ENCODE data around the gene PPP1R14C.

The PPP1R14C gene

DNA sequence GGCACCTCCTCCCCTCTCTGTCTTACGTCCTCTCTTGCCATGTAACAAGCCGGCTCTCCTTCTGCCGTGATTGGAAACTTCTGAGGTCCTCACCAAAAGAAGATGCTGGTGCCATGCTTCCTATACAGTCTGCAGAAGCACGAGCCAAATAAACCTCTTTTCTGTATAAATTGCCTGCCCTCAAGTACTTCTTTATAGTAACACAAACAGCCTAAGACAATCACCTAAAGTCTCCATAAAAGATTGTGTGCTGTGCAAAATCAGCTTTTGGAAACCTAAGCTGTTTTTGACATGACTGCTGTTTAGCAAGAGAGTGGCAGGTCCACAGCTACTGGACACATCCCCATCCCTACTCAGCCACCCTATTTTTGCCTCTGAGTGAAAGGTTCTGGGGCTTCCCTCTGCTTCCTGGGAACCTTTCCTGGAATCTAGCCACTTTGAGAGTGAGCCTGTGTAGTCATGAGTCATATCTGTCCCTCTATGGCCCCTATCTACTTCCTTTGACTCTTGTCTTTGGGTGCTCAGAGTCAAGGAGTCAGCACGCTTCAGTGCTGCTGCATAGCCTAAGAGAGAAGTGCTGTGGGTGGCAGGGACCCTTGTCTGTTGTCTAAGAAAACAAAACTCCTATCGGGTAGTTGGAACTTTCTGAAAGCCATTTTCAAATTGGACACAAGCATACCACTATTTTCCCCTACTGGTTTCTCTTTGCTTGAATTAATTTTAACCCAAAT lies 110.0 kb downstream of the PPP1R14C start:
- DNase-seq: no peak

DNA sequence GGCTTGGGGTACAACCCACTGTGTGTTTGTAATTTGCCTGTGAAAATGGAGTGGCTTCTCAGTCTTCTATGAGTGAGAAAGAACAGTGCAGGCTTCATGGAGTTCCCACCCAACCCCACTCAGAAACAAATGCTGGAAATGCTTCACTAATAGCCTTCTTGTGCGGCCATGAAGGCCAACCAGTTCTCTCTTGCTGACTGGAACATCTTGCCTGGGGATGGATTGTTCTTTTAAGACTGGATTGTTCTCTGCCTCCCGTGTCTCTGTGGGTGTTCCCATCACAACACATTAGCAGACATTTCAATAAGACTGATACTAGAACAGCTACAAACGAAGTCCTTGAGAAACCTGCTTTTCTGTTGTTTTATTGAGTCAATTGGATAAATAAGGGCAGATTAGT lies 110.6 kb downstream of the PPP1R14C start:
- no peak for DNase-seq

DNA sequence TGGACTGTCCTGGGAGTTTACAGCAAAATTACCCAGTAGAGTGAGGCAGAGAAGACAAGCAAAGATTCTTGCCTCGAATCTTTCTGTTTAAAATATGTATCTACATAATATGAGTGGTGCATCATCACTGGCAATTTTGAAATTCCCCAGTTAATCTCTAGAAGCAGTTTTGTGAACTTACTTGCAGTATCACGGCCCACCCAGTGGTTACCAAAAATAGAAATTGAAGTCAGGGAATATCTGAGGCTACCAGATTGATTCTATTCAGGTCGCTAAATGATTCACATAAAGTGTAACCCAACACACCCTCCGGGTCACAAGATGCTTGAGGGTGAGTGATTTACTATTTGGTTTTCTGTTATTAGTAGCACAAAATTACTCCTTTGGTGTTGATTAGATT lies 111.9 kb downstream of the PPP1R14C start:
- DNase-seq: no peak

DNA sequence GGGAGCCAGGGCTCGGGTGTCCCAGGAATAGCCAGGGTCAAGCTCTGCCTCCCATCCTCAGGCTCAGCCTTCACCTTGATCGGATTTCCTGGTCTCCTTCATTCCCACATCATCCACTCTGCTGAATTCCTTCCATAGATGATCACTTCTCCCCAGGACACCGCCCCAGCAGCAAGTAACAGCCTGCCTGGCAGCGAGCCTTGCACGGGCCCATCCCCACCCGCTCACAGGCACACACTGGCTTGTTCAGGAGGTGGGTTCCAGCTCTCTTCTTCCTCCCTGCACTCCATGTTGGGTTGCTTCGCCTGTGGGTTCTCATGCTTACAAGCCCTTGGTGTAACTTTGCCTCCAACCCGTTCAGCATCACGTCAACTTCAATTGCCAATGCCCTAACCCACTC lies 113.0 kb downstream of the PPP1R14C start:
- no peak for DNase-seq

DNA sequence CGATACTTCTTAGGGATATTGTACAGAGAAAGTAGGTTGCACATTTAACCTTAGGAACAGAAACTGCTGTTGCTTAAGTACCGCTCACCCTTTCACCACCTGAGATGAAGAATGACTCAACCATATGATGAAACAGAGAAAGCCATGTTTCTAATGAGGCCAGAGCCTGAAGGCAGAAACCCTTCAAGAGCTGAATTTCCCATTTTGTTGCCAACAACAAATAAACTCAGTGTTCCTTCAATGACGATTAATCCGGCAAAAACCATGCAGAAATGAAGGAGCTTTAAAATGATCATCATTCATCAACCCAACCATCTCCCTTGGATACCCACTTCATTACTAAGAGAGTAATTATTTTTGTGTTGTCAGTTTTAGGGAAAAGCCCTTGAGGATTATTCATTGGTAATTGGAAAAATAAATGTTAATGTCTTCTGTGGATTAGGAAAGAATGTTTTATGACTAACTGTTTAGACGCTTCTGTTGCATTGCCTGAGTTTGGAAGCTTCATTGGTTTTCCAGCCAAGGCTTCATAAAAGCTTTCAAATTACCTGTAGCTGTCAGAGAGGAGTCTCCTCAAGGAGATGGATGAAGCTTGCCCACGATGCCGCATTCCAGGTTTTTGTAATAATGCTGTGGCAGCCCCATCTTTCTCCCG lies 113.9 kb downstream of the PPP1R14C start:
- no peak for DNase-seq

DNA sequence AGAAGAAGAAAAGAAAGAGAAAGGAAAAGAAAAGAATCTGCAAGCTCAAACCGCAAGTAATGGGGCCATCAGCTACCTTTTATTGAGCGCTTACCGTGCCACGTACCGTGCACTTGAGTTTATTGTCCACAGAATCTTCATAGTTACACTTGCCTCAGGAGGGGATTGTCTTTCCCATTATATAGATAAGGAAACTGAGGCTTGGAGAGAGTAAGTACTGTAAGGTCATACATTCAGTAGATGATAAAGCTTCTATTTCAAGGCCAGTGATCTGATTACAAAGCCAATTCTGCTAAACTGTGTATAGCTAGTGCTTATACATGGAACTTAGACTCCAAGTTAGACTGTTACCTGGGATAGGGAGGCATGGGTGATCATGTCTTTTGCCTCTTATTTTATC lies 115.5 kb downstream of the PPP1R14C start:
- DNase-seq: no peak

DNA sequence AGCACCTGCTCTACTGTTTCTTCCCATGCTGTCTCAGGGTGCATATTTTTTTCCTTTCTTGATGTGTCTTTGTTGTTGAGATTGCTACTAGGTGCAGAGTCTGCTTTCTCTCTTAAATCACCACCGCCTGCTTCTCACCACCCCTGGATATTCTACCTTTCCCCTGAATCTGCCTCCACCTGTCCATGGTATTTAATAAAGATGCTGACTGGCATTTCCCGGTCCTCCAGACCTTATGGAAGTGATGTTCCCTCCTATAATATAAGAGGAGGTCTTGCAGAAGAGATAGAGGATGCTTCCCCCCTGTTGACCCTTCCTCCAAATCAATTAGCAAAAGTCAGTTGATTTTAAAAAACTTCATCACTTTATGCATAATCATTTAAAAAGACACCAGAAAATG lies 118.1 kb downstream of the PPP1R14C start:
- no peak for DNase-seq

DNA sequence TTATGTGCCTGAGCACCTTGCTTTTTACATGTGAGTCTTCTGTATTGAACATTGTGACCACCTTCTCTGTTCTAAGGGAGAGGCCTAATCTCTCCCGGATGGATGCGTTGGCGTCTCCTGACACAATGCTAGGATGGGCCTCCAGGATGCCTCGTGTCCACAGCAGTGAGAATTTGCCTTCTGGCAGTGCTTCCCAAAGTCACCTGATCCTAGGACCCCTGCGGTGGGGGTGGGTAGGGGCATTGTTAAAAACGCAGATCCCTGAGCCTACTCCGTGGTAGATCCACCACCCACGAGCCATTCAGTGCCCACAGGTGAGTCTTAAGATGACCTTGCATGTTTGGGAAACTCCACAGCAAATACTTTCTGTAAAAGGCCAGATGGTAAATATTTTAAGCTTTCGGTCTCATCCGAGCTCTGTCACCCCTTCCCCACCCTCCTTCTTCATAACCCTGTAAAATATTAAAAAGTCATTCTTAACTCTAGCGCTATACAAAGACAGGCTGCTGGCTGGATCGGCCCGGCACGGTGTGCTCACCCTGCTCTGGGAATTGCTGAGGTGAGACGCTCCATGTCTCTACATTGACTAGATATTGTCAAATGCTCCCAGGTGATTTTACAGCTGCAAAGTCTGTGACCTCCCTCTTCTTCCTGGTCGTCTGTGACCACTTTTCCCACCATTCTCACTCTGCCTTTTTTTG lies 119.3 kb downstream of the PPP1R14C start:
- no peak for DNase-seq

DNA sequence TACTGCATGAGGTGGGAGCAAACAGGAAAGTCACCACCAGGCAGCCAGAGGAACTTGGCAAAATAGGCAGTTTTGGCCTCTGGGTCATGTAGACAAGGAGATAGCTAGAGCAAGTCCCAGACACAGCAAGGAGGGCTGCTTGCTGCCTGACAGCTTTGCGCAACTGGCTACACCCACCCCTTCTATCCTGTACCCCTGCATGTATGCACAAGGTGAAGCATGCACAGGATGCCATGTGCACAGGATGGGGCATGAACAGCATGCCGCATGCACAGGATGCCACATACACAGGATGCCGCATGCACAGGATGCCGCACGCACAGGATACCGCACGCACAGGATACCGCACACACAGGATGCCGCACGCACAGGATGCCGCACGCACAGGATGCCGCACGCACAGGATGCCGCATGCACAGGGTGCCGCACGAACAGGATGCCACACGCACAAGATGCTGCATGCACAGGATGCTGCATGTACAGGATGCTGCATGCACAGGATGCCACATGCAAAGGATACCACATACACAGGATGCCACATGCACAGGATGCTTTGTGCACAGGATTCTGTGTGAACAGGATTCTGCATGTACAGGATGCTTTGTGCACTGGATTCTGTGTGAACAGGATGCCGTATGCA lies 121.0 kb downstream of the PPP1R14C start:
- DNase-seq: no peak

DNA sequence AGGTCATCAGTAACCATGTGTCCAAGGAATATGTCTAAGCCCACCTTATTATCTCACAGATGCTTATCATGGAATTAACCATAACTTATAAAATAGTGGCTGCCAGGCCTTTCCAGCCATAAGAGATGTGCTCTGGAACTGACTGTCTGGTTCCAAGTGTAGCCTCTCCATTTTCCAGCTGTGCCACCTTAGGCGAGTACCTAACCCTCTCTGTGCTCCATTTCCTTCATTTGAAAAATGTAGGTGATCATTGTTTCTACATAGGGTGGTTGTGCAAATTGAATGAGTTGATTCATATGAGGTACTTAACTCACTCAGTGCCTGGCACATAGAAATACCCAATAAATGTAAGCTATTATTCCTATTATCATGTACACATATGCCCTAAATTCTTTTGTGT lies 123.5 kb downstream of the PPP1R14C start:
- no peak for DNase-seq

DNA sequence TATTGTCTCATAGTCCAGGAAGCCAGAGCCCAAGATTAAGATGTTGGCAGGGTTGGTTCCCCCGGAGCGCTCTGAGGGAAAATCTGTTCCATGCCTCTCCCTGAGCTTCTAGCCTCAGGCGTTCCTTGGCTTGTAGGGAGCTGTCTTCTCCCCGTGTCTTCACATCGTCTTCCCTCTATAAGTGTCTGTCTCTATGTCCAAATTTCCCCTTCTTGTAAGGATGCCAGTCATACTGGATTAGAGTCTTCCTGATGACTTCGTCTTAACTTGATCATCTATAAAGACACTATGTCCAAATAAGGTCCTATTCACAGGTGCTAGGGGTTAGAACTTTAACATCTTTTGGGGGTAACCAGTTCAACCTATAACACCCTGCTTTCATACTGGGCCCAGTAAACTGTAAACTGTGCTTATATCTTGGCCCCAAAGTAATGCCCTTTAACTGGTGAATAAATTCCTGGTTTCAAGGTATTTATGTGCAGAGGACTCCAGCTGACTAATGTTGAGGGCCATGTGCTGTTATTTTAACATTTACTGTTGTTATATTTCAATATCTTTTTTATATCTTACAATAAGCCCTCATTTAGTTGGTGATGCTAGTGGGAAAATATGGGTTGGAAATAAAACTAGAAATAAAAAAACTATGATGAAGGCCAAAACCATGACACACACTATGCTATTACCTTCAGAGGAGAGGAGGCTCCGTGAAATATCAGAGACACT lies 124.3 kb downstream of the PPP1R14C start:
- no peak for DNase-seq

DNA sequence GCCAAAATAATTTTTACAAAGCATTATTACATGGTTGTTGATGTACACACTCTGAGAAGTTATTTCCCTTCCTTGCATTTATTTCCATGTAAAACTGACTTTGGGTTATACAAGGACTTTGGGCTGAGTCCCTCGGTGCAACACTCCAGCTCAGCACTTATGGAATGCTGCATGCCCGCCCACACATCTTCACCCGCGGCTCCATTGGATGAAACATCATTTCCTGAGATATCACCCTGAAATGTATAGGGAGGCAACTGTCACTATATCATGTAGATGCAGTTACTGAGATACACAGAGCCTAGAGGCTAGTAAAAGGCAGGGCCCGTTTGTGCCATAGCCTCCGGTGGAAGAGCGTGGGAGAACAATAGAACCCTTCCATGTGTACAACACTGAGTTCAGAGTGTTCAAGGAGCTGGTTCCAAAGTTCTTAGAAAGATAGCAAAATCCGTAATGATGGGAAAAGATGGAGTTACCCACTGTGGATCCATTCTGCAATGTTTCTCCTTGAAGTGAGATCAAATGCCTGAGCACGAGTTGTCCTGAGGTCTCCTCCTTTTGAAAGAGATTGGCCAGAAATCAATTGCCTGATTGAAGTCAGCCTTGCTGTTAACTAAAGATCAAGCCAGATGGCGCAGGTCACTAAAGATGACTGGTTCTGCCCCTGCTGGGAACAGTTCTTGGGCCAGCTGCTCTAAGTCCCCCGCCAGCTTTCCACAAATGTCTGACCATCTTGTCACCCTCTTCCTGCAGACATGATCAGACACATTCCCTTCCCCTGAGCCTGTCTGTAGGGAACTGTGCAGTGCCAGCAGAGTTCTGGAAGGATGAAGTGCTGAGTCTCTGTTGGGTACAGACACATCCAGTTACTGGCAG lies 125.1 kb downstream of the PPP1R14C start:
- no peak for DNase-seq

DNA sequence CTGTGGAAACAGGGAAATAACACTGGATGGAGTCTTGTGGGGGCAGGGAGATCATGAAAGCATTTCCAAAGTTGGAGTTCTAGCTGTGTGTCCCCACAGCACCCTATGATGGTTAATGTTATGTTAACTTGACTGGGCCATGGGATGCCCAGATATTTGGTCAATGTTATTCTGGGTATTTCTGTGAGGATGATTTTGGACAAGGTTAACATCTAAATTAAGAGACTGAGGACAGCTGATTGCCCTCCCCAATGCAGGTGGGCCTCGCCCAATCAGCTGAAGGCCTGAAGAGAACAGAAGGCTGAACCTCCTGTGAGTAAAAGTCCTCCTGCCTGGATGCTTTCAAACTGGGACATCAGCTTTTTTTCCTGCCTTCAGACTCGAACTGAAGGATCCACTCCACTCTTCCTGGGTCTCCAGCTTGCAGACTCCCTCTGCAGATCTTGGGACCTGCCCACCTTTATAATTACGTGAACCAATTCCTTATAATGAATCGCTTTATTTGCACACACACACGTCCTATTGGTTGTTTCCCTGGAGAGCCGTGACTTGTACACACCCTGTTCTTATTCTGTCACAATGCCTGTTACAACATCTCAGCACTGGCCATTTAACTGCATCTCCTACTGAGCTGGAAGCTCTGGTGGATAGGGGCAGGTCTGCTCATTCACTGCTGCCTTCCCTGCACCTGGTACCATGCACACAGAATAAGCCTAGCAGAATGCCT lies 126.4 kb downstream of the PPP1R14C start:
- DNase-seq: no peak

DNA sequence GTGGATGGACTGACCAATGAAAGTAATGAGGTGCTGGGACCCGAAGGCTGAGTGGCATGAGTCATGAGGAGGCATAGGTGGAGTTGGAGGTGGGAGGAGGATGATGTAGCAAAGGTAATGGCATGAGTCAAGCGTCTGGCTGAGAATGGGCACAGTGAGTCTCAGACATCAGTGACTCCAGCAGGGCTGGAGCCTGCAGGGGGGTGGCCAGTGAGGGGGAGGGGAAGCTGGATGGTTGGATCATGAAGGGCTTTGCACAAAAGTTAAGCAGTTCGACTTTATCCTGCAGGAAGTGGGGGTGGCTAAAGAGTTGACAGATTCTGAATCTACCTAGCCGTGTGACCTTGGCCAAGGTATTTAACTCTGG lies 127.0 kb downstream of the PPP1R14C start:
- no peak for DNase-seq

DNA sequence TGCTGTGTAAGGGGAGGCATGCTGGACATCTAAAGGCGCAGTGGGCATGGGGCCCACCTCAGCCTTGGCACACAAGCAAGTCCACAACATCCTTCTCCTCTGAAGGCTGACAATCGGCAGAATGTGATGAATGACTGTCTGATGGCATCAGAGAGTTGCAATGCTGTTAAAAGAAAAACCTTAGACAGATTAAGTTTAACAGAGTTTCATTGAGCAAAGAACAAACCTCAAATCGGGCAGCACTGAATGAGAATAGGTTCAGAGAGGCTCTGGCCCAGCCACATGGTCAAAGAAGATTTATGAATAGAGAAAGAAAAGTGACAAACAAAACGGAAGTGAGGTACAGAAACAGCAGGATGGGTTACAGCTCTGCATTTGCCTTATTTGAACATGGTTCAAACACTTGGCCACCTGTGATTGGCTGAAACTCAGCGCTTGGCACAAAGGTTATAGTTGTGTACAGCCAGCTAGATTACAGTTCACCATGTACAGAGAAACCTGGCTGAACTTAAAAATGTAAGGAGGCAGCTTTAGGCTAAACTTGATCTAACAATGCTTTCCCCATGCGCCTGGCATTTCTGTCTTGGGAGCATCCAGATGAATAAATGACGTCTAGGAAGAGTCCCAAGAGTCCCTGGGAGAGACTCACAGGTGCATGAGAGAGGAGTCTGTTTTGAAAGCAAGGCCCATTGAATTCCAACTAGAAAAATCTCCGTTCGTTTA lies 127.6 kb downstream of the PPP1R14C start:
- no peak for DNase-seq

DNA sequence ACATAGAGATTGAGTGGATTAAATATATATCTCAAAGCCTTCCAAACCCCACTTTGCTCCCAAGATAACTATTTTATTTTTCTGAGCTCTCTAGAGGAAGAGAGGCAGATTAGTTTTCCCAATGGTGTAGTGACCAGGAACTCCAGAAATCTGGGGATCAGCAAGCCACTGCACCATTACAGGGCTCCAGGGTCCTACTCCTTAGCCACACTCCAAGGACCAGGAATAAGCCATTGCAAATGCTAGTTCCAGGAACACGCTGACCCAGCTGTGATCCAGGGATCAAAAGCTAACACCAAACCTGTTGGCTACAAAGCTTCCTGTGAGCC lies 128.3 kb downstream of the PPP1R14C start:
- DNase-seq: no peak

DNA sequence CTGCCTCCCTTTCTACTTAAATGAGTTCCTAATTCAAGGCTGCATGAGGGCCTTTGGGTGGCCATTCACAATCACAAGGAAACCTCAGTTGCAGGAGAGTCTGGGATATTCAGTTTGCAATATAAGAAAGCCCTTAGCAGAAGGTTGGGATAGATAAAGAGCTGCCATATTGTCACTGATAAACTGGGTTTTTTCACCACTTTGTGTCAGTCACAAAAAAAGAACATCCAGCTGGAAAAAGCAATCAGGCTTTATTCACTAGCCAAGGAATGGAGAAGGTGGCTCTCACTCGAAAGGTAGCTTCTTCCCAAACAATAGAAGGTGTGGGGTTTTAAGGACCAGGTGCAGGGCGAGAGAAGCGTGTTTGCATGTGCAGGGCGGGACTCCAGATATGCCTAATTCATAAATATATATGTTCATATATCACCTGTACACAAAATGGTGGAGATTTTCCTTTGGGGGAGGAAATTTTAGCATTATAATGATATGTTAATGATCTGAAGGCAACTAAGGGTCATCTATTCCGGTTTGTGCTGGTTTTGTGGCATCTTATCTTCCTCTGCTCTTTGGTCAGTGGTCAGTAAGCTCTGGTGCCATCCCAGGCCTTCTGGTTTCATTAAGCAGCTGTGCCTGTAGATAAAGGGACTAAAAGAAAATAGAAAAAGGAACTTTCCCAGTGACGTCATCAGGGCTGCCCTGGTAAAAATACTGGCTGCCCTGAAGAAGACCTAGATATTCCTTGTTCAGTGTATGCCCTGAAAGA lies 128.8 kb downstream of the PPP1R14C start:
- no peak for DNase-seq

DNA sequence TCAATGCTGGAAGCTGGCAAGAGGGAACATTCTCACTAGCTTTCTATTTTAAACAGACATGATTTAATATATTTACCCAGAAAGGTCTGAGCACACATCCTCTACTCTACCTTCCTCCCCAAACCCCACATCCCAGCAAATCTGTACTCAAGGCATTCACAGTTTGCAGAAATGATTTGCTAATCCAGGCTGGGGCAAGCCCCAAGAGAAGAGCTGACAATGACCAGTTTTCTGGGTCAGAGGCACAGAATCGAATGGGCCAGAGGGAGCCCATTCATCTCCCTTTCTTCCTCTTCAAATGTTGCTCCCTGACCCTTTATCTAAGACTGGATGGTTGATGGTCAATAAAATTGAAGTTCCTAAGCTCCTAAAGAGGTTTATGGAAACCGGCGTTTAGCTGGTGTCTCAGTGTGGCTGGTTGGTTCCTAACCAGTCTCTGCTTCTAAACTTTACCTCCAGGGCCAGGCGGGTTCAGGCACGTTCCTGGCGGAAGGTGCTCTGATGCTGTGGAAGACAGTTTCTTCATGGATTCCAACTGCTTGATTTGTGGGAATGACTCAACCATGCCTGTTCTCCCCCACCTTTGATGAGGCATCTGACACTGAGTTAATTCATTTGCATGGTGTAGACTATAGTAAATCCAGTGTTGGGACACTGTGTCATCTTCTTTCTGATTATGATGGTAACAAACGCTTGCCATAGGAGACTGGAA lies 129.6 kb downstream of the PPP1R14C start:
- no peak for DNase-seq

DNA sequence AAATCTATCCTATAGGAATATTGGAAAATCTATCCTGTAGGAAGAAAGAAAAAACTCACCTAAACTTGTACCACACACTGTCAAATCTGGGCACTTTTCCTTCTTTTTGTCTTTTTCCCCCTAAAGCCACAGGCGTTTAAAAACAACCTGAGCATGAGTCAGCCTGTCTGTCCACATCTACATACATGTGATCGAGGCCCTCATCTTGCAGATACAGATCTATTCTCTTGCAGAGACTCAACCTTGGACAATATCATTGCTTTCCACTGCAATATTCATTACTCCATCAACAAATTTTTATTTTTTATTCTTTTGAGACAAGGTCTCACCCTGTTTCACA lies 130.1 kb downstream of the PPP1R14C start:
- DNase-seq: no peak

All from hippocampal formation (tissue), 2 donors.